ENCODE results near the gene CBY1. TPM values are rescaled to one million over a fixed set of nuclear protein-coding genes. Genes with fewer than 3 reads are reported as not detected.
A peak's percentile ranks its signal among the peaks of the same experiment; 100 is the strongest.

CBY1 gene
- total and polyA plus RNA-seq, 10 of the 15 experiments (the other 5 are each of a cell fraction or from before 2014, with no cell fraction given): 7.3 to 18.6 (median 11.9) TPM

GRCh38 chr22:38696606-38697424 is 40.4 kb downstream of the CBY1 start (continued):
- TF ChIP-seq ATF7 (IDR thresholded peaks at IDR 0.05; ENCODE audit: low read depth) (peak; percentile 10; the same call in 1 of the 2 replicates), RB1 (IDR thresholded peaks at IDR 0.05; ENCODE audit: borderline replicate concordance) (no peak), YY1 (IDR thresholded peaks at IDR 0.05; ENCODE audit: low read depth, low read length) (peak; percentile 79), ETV6 (conservative IDR thresholded peaks at IDR 0.05 in 1 of 2, IDR thresholded peaks at IDR 0.05 in 1 of 2; ENCODE audit: borderline replicate concordance in 1 of 2, low read depth in 1 of 2) (no peak), SIX5 (IDR thresholded peaks at IDR 0.05; ENCODE audit: low read depth, low read length, severe bottlenecking) (no peak), KDM1A (IDR thresholded peaks at IDR 0.05; ENCODE audit: borderline replicate concordance) (no peak), POU2F2 (IDR thresholded peaks at IDR 0.05; ENCODE audit: borderline replicate concordance, low read depth, low read length) (no peak)
- TF ChIP-seq, protein P1, sequence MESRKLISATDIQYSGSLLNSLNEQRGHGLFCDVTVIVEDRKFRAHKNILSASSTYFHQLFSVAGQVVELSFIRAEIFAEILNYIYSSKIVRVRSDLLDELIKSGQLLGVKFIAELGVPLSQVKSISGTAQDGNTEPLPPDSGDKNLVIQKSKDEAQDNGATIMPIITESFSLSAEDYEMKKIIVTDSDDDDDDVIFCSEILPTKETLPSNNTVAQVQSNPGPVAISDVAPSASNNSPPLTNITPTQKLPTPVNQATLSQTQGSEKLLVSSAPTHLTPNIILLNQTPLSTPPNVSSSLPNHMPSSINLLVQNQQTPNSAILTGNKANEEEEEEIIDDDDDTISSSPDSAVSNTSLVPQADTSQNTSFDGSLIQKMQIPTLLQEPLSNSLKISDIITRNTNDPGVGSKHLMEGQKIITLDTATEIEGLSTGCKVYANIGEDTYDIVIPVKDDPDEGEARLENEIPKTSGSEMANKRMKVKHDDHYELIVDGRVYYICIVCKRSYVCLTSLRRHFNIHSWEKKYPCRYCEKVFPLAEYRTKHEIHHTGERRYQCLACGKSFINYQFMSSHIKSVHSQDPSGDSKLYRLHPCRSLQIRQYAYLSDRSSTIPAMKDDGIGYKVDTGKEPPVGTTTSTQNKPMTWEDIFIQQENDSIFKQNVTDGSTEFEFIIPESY (IDR thresholded peaks at IDR 0.05): no peak
- TF ChIP-seq, protein P2, sequence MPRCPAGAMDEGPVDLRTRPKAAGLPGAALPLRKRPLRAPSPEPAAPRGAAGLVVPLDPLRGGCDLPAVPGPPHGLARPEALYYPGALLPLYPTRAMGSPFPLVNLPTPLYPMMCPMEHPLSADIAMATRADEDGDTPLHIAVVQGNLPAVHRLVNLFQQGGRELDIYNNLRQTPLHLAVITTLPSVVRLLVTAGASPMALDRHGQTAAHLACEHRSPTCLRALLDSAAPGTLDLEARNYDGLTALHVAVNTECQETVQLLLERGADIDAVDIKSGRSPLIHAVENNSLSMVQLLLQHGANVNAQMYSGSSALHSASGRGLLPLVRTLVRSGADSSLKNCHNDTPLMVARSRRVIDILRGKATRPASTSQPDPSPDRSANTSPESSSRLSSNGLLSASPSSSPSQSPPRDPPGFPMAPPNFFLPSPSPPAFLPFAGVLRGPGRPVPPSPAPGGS (IDR thresholded peaks at IDR 0.05; ENCODE audit: borderline replicate concordance, insufficient read depth, low read depth, low read length, poor library complexity, severe bottlenecking): no peak
